ENCODE results near the gene EEF1AKMT1. TPM values are rescaled to one million over a fixed set of nuclear protein-coding genes. Genes with fewer than 3 reads are reported as not detected.
A peak's percentile ranks its signal among the peaks of the same experiment; 100 is the strongest.

The EEF1AKMT1 gene
- total RNA-seq, 1 donor from 2014 or later: 4.5 TPM

DNA sequence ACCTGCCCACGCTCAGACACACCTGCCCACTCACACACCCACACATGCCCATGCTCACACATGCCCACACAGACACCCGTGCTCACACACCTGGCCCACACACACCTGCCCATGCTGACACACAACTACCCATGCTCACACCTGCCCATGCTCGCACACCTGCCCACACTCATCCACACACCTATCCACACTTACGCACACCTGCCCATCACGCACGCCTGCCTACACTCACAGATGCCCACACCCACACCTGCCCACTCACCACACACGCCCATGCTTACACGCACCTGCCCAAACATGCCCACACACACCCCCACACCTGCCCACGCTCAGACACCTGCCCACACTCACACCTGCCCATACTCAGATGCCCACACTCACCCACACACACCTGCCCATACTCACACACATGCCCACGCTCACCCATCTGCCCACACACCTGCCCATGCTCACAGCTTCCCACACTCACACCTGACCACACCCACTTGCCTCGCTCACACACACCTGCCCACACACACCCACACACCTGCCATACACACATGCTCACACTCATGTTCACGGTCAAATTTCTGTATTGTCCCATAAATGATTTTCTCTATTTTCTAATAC, 54.7 kb downstream of the EEF1AKMT1 start:
- no peak for ATAC-seq

DNA sequence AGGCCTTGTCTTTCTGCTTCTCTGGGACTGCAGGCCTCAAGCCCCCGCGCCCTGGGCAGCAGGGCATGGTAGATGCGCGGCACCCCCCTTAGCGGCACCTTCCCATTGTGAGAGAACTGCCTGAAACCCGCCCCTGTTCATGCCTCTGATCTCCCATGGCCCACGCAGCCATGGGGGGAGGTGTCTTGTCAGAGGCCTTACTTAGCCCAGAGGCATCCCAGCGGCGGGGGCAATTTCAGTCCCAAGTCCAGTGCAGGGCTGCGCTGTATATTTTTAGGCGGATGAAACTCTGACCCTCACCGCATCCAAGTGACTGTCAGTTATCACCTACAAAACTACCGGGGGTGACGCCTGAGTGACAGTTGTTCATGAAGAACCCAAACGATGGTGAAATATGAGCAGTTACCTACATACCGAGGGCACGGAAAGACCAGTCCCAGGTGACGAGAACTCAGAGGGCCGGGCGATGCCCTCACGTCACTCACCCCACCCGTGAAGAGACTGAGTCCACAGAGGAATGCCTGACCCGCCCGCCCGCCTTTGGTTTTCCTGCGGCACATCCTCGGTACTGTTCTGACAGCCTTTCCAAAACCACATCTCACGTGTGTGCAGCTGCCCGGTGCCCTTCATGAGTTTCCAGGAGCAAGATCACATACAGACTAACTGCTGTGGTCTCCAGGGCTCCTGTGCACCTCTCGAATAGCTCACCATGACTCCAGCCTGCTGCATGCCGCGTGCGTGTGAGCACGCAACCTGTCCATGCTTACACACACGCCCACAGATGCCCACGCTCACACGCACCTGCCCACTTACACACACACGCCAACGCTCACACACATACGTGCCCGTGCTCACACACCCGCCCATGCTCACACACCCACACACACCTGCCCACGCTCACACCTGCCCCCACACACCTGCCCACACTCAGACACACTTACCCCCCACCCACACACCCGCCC, 55.9 kb downstream of the EEF1AKMT1 start:
- ATAC-seq: no peak

DNA sequence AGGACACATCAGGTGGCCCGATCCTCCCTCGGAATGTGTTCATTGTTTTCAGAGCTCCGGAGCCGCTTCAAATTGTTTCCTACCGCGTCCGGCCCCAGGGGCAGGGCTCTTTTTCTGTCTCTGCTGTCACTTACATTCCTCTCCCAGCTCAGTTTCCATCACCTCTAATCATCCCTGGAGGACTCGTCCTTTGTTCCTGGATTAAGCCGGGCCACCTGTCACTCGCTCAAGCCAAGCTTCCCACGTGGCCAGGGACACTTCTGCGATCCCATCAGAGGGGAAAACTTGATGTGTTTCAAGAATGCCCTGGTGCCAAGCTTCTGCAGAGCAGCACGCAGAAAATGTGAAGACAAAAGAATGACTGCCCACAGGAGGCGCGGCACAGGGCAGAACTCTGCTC, 56.8 kb downstream of the EEF1AKMT1 start:
- ATAC-seq: no peak

DNA sequence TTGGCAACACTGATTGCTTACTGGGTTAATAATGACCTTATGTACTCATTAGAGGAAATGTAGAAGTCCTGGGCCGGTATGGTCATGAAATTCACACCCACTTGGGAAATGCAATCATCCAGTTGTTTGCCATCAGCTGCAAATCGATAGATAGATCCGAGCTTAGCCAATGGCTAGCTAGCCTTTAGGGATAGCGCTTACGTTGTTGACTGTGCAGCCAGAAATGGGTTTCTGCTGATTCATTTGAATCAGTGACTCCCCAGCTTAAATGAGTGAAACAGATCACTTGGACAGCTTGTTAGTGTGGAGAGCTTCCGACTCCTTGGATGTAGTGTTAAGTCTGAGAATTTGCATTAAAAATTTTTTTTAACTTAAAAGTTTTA, 58.4 kb downstream of the EEF1AKMT1 start:
- no peak for ATAC-seq

- ATAC-seq: no peak
Measured at GRCh38 chr13:20714563-20715329, 59.0 kb downstream of the EEF1AKMT1 start.

DNA sequence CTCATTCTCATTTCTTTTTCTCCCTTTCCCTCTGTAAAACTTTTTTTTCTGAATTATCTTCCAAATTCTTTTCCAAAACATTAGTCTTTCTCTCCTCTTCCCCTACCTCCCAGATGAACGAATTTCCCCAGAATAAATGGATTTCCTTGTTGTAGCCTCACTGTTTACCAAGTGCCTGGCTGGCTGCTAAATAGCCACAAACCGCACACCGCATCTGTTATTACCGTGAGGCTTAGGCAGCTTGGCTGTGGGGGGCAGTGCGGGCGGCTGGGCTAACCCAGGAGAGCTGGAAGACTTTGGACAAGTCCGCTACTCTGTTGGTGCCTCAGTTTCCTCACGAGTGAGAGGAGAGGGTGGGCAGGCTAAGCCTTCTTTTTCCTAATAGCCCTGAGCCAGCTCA, 59.6 kb downstream of the EEF1AKMT1 start:
- no peak for ATAC-seq

DNA sequence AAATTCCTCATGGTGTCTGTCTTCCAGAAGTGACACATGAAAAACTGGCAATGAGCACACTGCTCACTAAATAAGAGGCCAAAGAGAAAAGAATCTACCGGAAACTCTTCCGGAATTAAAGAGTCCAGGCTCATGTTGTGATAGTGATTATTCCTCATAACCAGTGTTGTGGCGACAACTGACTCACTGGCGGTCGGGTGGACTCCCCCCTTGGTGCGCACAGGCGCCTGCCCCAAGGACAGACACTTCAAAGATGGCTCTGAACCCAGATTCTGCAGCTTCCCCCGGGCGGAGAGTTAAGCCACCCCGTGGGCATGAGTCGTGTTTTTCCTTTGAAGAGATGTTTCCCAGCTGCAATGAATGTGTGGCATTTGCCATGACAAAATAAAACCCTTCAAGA, 60.0 kb downstream of the EEF1AKMT1 start:
- no peak for ATAC-seq

GRCh38 chr13:20713014-20713376, 60.8 kb downstream of the EEF1AKMT1 start:
- ATAC-seq: no peak

- no peak for ATAC-seq
Measured at GRCh38 chr13:20711301-20712044, 62.3 kb downstream of the EEF1AKMT1 start.

DNA sequence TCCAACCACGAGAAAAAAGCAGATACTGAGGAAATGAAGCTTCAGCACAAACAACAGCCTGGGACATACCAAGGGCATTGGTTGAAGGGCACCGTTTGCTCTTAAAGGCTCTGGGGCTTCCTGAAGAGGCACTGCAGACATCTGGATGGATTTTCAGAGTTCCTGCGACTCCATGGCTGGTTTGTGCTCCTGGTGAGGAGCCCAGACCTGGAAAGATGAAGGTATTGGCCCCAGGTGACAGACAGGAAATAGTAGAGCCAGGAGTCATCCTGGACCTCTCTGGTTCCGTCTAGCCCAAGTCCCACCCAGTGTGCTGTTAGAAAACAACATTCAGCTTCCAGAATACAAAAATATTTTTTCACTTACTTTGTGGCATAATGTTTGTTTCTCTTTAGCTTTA, 64.0 kb downstream of the EEF1AKMT1 start:
- no peak for ATAC-seq

DNA sequence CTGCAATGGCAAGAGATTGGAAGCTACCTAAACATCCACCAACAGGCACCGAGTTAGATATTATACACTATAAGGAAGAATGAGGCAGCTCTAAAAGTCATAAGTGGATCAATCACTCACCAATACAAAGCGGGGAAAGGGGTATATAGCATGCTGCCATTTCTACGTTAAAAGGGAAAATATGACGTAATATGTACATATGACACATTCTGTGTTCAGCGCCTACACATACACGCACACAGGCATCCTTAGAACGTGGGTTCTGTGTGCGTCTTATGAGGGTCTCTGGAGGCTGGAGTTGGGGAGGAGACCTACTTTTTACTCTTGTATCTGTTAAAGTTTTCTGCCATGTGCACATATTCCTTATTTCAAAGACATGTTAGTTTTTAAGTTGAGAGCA, 64.4 kb downstream of the EEF1AKMT1 start:
- no peak for ATAC-seq

DNA sequence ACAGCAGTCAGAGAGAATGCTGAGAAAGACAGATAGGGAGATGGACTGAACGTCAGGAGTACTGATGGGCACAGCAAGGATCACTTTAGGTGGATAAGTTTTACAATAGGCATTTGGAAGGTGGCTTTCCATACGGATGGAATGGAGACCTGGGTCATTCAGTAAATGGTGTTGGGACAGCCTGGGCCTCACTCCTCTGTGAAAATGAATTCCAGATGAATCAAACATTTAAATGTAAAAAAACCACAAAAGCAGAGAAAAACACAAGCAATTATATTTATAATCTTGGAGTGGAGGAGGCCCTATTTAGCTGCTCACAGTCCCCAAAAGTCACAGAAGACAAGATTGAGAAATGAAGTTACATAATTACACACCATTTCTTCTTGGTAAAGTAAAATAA, 65.5 kb downstream of the EEF1AKMT1 start:
- no peak for ATAC-seq

- ATAC-seq: no peak
Measured at GRCh38 chr13:20706661-20707060, 67.1 kb downstream of the EEF1AKMT1 start.

DNA sequence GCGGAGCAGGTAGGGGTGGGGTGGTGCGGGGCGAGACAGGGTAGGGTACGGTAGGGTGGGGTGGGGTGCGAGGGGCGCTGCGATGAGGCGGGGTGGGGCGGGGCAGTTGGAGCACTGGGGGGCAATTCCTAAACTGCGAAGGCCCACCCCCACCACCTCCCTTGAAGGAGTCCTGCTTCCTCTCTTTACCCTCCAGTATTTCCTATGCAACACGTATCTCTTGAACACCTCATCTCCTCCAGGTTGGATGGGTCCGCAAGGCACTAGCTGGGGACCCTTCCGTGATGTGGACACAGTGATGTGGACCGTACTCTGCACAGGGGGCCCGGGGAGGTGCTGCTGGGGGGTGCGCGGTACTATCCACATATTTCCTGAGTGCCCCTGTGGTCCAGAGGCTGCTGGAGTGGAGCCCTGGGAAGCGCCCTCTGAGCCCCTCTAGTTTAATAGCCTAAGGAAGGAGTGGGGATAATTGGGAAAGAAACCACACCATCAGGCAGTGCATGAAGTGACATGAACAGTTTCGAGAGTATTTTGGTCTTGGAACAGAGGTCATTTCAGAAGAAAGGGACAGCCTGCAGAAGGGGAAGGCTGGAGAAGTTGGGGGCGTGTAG, 69.2 kb downstream of the EEF1AKMT1 start:
- no peak for ATAC-seq

- peak; percentile 89 for ATAC-seq
Measured at GRCh38 chr13:20703780-20704458, 69.8 kb downstream of the EEF1AKMT1 start.

- peak; percentile 7 for ATAC-seq
Measured at GRCh38 chr13:20702915-20703779, 70.6 kb downstream of the EEF1AKMT1 start, which contains the start of gene IL17D. TSS of gene IL17D (plus strand) at chr13:20703699. CDS start at chr13:20704002, 303 bp downstream.

DNA sequence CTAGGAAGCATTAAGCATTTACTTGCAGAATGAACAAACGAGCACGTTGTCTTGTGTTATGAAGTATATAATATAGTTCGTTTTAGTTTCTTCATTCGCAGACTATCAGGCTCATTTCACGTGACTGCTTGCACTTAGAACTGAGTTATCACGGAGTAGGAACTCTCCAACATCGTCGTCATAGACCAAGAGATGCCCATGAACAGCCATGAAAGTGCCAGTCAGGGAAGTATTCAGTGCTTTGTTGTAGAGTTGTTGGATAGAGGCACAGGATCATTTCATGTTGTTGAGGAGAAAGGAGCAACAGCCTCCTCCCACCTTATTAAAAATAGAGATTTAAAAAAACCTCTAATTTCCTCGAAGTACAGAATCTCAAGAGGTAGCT, 71.2 kb downstream of the EEF1AKMT1 start:
- no peak for ATAC-seq

DNA sequence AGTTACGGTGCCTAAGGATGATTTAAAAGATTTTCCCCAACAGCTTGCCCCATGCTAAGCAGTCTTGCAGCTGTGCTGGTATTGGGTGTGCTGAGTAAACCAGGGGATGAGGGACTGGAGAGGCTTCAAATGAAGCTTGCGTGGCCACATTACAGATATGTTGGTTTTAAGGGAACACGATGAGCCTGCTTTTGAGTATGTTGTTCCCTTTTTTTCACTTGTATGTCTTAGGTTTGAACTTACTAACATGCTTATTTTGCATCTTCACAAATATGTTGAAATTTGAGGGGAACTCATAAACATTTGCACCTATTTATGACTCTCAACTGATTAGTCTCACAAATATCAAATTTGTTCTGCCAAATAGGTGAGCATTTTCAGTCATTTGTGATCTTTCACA, 72.3 kb downstream of the EEF1AKMT1 start:
- ATAC-seq: no peak

GRCh38 chr13:20700288-20700687, 73.5 kb downstream of the EEF1AKMT1 start:
- ATAC-seq: no peak

GRCh38 chr13:20699715-20700114, 74.0 kb downstream of the EEF1AKMT1 start:
- no peak for ATAC-seq

All from esophagus mucosa (tissue), 1 donor.